H1 (cell line): ENCODE results near the gene ALK. TPM values are rescaled to one million over a fixed set of nuclear protein-coding genes. Genes with fewer than 3 reads are reported as not detected.

Experiments used
- BCL11A ChIP-seq, 2 experiments: IDR thresholded peaks; one replicate each; pipeline ENCODE4 v1.6.1; 2011; ENCODE audit warnings: low read depth in 2 of 2, low read length in 2 of 2, mild to moderate bottlenecking in 2 of 2
- NANOG ChIP-seq: IDR thresholded peaks from 2 replicates; pipeline ENCODE4 v1.6.1; 2011; ENCODE audit warnings: low read length, low read depth, mild to moderate bottlenecking, inconsistent platforms; ENCODE audit not compliant: insufficient read depth, poor library complexity, severe bottlenecking
- POLR2AphosphoS5 ChIP-seq: IDR thresholded peaks from 2 replicates; pipeline ENCODE4 v1.6.1; 2011; ENCODE audit warnings: low read depth, low read length
- polyA plus RNA-seq, 7 experiments: library from polyadenylated mRNA; depleted of rRNA in 3 of 7; stranded (reverse) in 5 of 7; unstranded in 2 of 7; fragments of >200 nt in 5 of 7; fragments of 200-250 nt in 2 of 7; gene quantifications; 1 replicate in 5 of 7; 2 replicates in 1 of 7; 4 replicates in 1 of 7; pipeline versions ENCODE4 v1.2.1 to v1.2.3, GENCODE V29; 2011 to 2013; ENCODE audit warnings: missing spikeins in 2 of 7, mixed read lengths in 2 of 7
- total RNA-seq: library from RNA; stranded (reverse); fragmentation: NEBNext Ultra II Directional; extraction: Animal tissue kit (Norgen Biotek cat#: 25700); gene quantifications from 2 replicates; pipeline ENCODE4 v1.2.1, GENCODE V29; 2021

The ALK gene
- total and polyA plus RNA-seq, 2 of the 8 experiments (the other 6 are each of a cell fraction or from before 2014, with no cell fraction given): 0.02 to 0.09 TPM

GRCh38 chr2:29174937-29175336 is 746.4 kb downstream of the ALK start (continued):
- TF ChIP-seq NANOG: no peak
- no peak for TF ChIP-seq BCL11A (IDR thresholded peaks at IDR 0.05; ENCODE audit: low read depth in 2 of 2, low read length in 2 of 2)
- TF ChIP-seq POLR2AphosphoS5: no peak; the same call in 1 of the 2 replicates
